ENCODE data around the gene RBM7.

RBM7 gene

DNA sequence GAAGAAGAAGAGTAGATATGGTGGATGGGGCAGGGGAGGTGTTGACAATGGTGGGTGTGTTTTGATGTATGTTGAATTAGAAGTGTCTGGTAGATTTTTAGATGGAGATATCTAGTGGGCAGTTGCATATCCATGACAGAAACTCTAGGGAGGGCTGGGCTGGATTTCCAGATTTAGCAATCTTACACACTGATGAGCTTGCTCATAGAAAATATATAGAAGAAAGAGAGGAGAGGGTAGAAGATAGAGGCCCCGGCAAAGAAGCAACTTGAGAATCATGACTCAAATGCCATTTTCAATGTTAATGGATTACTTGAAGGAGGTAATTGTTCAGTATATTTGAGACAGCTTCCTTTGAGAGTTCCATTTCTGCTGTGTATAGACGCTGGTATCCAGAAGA is 47.0 kb downstream of the RBM7 start:
- no peak overlapping the region for H3K4me3 ChIP-seq (ENCODE audit: low read length)
- TF ChIP-seq, protein P1, sequence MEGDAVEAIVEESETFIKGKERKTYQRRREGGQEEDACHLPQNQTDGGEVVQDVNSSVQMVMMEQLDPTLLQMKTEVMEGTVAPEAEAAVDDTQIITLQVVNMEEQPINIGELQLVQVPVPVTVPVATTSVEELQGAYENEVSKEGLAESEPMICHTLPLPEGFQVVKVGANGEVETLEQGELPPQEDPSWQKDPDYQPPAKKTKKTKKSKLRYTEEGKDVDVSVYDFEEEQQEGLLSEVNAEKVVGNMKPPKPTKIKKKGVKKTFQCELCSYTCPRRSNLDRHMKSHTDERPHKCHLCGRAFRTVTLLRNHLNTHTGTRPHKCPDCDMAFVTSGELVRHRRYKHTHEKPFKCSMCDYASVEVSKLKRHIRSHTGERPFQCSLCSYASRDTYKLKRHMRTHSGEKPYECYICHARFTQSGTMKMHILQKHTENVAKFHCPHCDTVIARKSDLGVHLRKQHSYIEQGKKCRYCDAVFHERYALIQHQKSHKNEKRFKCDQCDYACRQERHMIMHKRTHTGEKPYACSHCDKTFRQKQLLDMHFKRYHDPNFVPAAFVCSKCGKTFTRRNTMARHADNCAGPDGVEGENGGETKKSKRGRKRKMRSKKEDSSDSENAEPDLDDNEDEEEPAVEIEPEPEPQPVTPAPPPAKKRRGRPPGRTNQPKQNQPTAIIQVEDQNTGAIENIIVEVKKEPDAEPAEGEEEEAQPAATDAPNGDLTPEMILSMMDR (conservative IDR thresholded peaks at IDR 0.05; ENCODE audit: low read length), result no peak
- peak; percentile 13 for DNase-seq (ENCODE audit: low read depth)

DNA sequence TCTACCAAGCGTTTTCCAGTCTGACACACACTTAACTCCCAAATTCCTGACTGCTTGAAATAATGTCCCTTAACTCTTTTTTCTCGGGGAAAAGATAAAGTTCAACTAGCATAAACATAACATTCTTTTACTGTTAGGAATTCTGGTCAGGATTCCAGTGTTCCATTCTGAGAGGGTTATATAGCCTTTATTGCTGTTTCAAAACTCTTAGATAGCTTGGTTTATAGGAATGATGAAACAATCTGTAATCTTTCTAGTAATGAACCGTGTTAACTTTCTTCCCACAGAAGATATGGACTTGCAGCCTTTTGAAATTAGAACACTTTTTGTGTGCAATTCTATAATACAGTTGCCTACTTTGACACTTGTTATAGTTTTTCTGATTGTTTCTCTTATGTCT is 47.4 kb downstream of the RBM7 start:
- TF ChIP-seq, protein P1 (conservative IDR thresholded peaks at IDR 0.05; ENCODE audit: low read length), result no peak
- H3K4me3 ChIP-seq (ENCODE audit: low read length), result no peak overlapping the region
- peak; percentile 85 for DNase-seq (ENCODE audit: low read depth)

DNA sequence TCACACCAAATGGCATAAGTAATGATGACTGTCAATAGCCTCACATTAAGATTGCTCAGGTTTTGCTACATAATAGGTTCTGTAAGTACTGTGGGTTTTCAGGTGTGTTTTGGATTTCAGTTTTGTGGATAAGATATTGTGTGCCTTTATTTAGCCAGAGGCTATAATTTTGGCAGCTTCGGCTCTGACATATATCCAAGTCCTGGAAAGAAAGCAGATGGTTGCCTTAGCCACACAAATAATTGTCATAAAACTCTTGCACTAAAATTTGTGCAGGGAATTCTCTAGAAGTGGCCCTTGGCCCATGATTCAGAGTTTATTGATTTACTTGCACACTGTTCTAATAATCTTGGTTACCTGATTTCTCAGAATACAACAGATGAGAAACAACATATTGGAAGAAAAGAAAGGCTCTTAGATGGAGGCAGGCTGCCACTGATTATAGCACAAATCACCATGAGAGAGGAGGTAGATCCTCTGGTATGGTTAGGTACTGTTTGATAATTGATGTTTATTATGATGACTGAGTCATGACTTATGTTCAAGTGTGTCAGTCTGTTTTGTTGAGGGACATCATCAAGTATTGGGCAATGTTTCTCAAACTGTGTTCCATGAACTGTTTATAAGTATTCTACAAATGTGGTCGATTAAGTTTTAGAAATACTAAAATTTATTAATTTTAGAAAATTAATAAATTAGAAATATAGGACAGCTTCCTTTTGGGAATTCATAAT is 48.5 kb downstream of the RBM7 start:
- peak; percentile 29 for DNase-seq (ENCODE audit: low read depth)
- no peak overlapping the region for H3K4me3 ChIP-seq (ENCODE audit: low read length)
- TF ChIP-seq, protein P1 (conservative IDR thresholded peaks at IDR 0.05; ENCODE audit: low read length), result no peak

DNA sequence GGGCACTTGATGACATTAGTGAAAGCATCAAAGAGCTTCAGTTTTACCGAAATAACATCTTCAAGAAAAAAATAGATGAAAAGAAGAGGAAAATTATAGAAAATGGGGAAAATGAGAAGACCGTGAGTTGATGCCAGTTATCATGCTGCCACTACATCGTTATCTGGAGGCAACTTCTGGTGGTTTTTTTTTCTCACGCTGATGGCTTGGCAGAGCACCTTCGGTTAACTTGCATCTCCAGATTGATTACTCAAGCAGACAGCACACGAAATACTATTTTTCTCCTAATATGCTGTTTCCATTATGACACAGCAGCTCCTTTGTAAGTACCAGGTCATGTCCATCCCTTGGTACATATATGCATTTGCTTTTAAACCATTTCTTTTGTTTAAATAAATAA is 49.4 kb downstream of the RBM7 start:
- no peak overlapping the region for H3K4me3 ChIP-seq (ENCODE audit: low read length)
- TF ChIP-seq, protein P1 (conservative IDR thresholded peaks at IDR 0.05; ENCODE audit: low read length), result no peak
- no peak for DNase-seq (ENCODE audit: low read depth)

DNA sequence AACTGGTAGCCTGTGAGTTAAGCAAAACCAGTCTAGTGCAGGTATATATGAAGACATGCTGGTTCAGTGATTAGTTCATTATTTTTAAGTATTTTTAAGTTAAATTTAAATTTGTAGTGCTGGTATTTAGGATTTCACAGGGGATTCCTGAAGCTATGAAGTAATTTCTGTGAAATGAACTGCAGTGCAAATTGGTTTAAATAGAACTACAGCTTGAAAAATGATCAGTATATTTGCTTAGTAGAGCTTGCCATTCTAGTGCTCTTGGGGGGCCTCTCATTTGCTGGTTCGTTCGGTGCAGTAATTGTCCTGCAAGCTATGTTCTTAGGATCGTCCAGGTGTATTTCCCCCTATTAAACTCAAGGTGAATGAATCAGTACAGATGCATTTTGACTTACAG is 51.9 kb downstream of the RBM7 start:
- DNase-seq (ENCODE audit: low read depth), result no peak
- TF ChIP-seq, protein P1 (conservative IDR thresholded peaks at IDR 0.05; ENCODE audit: low read length), result no peak

More for the DNA sequence above, 51.9 kb downstream of the RBM7 start:
- H3K4me3 ChIP-seq (ENCODE audit: low read length), result no peak overlapping the region
